ENCODE measurements around the gene ZNF408.
"Not testable (repeated sequence)": the region's sequence is repeated elsewhere in the genome, so short reads cannot be mapped to it uniquely, and the experiment has no call there.

Gene ZNF408

GRCh38 chr11:46697723-46698122 lies 3.1 kb upstream of the ZNF408 start:
- TF ChIP-seq, protein P1, sequence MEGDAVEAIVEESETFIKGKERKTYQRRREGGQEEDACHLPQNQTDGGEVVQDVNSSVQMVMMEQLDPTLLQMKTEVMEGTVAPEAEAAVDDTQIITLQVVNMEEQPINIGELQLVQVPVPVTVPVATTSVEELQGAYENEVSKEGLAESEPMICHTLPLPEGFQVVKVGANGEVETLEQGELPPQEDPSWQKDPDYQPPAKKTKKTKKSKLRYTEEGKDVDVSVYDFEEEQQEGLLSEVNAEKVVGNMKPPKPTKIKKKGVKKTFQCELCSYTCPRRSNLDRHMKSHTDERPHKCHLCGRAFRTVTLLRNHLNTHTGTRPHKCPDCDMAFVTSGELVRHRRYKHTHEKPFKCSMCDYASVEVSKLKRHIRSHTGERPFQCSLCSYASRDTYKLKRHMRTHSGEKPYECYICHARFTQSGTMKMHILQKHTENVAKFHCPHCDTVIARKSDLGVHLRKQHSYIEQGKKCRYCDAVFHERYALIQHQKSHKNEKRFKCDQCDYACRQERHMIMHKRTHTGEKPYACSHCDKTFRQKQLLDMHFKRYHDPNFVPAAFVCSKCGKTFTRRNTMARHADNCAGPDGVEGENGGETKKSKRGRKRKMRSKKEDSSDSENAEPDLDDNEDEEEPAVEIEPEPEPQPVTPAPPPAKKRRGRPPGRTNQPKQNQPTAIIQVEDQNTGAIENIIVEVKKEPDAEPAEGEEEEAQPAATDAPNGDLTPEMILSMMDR (IDR thresholded peaks at IDR 0.05): no peak
- Histone ChIP-seq H3K36me3 (peaks cover 12 to 45% (median 40%) of the 10 kb centered on the region in 3 donors), H3K27me3 (no peaks in the 10 kb centered on the region), H3K27ac (peak overlapping the region; percentile 78 to 92), H3K9me3 (no peaks in the 10 kb centered on the region), H3K4me3 (peak overlapping the region in 1 of 2 donors; percentile 23), H3K4me1 (peaks cover 13 to 87% (median 79%) of the 10 kb centered on the region in 4 donors)
- intact Hi-C loops (cut with DNase I; ENCODE audit: low total_unique reads): no loop called here
- no peak for DNase-seq

GRCh38 chr11:46698597-46698996 lies 2.2 kb upstream of the ZNF408 start:
- intact Hi-C loops (cut with DNase I; ENCODE audit: low total_unique reads): no loop called here
- no peak for DNase-seq
- Histone ChIP-seq H3K27ac (peak overlapping the region; percentile 78 to 92), H3K36me3 (peaks cover 12 to 46% (median 39%) of the 10 kb centered on the region in 3 donors), H3K4me3 (peak overlapping the region in 1 of 2 donors; percentile 91), H3K4me1 (peaks cover 10 to 83% (median 77%) of the 10 kb centered on the region in 4 donors), H3K27me3 (no peaks in the 10 kb centered on the region), H3K9me3 (no peaks in the 10 kb centered on the region)
- TF ChIP-seq, protein P1 (IDR thresholded peaks at IDR 0.05): no peak

DNA sequence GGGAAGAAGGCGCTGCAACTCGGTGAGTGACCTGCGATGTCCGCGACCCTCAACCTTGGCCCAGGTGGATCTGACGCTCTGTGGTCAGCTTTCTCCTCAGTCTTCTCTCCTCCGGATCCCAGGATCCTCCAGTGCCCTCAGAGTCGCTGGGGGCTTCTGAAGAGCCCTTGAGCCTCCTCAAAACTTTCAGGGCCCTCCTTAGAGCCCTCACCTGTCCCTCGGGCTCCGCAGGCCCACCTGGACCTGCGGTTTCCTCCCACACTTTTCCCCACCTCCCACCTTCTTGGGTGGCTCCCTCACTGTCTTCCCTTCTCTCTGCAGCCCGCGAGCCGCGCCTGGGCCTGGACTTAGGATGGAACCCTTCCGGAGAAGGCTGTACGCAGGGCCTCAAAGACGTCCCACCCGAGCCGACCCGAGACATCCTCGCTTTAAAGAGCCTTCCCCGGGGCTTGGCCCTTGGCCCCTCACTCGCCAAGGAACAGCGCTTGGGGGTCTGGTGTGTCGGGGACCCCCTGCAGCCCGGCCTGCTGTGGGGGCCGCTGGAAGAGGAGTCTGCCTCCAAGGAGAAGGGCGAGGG lies 335 bp downstream of the ZNF408 start:
- TF ChIP-seq, protein P1 (IDR thresholded peaks at IDR 0.05): no peak
- Histone ChIP-seq H3K36me3 (peaks cover 24 to 46% (median 38%) of the 10 kb centered on the region in 3 donors), H3K4me3 (peak overlapping the region; percentile 70 to 91), H3K9me3 (no peaks in the 10 kb centered on the region), H3K27ac (peak overlapping the region; percentile 78 to 92), H3K27me3 (no peaks in the 10 kb centered on the region), H3K4me1 (peaks cover 0 to 57% (median 52%) of the 10 kb centered on the region in 4 donors)
- intact Hi-C loops (cut with DNase I; ENCODE audit: low total_unique reads): no loop called here
- DNase-seq: no peak

DNA sequence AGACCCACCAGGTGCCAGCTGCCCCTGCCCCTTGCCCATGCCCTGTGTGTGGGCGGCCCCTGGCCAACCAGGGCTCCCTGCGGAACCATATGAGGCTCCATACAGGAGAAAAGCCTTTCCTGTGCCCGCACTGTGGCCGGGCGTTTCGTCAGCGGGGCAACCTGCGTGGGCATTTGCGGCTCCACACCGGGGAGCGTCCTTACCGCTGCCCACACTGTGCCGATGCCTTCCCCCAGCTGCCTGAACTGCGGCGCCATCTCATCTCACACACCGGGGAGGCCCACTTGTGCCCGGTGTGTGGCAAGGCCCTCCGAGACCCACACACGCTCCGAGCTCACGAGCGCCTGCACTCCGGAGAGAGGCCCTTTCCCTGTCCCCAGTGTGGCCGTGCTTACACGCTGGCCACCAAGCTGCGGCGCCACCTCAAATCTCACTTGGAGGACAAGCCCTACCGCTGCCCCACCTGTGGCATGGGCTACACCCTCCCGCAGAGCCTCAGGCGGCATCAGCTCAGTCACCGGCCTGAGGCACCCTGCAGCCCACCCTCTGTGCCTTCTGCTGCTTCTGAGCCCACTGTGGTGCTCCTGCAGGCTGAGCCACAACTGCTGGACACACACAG lies 4.3 kb downstream of the ZNF408 start:
- Histone ChIP-seq H3K4me1 (peaks cover 0 to 24% (median 17%) of the 10 kb centered on the region in 4 donors), H3K27ac (no peak overlapping the region), H3K4me3 (no peak overlapping the region), H3K27me3 (no peaks in the 10 kb centered on the region), H3K36me3 (peaks cover 33 to 67% (median 55%) of the 10 kb centered on the region in 3 donors), H3K9me3 (no peaks in the 10 kb centered on the region)
- no peak for DNase-seq
- intact Hi-C loops (cut with DNase I; ENCODE audit: low total_unique reads): no loop called here
- TF ChIP-seq, protein P1 (IDR thresholded peaks at IDR 0.05): no peak

DNA sequence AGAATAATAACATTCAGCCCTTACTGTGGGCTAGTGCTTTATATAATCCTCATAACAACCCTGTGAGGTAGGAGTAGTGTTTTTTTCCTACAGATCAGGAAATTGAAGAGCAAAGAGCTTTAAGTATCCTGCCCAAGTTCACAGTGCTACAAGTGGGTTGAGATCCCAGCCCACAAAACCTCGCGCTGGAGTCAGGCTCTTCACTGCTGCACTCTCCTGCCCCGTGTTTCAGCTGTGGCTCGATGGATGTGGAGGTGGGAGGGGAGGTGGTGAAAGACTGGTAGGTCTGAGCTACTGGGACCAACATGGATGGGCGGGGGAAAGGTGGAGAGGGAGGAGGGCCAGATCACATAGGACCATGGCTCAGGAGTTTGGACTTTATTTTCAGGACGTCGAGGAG lies 6.1 kb downstream of the ZNF408 start:
- no peak for DNase-seq

GRCh38 chr11:46709351-46709750 lies 8.5 kb downstream of the ZNF408 start:
- Histone ChIP-seq H3K4me1 (peaks cover 0 to 44% (median 15%) of the 10 kb centered on the region in 4 donors), H3K36me3 (peaks cover 27 to 42% (median 38%) of the 10 kb centered on the region in 3 donors), H3K27ac (peak overlapping the region; percentile 90)
- intact Hi-C loops (cut with DNase I; ENCODE audit: low total_unique reads); H3K4me3 ChIP-seq; H3K9me3 ChIP-seq; DNase-seq; H3K27me3 ChIP-seq: not testable (repeated sequence)

More for the DNA sequence above, 6.1 kb downstream of the ZNF408 start:
- Histone ChIP-seq H3K4me3 (no peak overlapping the region), H3K36me3 (peaks cover 33 to 67% (median 55%) of the 10 kb centered on the region in 3 donors), H3K4me1 (peaks cover 0 to 33% (median 20%) of the 10 kb centered on the region in 4 donors), H3K9me3 (no peaks in the 10 kb centered on the region), H3K27me3 (no peaks in the 10 kb centered on the region), H3K27ac (no peak overlapping the region)
- TF ChIP-seq, protein P1 (IDR thresholded peaks at IDR 0.05): no peak
- intact Hi-C loops (cut with DNase I; ENCODE audit: low total_unique reads): no loop called here

Measured in tibial artery (tissue), 4 donors.